ENCODE measurements around the gene SUSD1.
A peak's percentile ranks its signal among the peaks of the same experiment; 100 is the strongest.

The SUSD1 gene

GRCh38 chr9:112063151-112063550 lies 111.9 kb downstream of the SUSD1 start:
- DNase-seq, result no peak

GRCh38 chr9:112061152-112061740 lies 113.9 kb downstream of the SUSD1 start:
- peak in 1 of 3 experiments; percentile 34 for DNase-seq

DNA sequence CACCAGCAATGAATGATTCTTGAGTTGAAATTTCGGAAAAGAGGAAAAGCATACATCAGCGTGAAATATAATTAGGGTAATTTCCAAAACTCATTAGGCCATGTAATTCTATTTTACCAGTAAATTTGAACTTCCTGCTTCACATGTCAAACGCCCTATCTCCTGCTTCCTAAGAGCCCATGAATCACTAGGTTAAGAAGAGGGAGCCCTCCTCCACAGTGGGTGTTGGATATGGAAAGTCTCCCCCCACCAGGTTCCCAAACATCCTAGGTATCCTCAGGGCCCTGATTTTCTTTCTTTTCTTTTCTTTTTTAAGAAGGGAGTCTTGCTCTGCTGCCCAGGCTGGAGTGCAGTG lies 115.2 kb downstream of the SUSD1 start:
- no peak for DNase-seq

DNA sequence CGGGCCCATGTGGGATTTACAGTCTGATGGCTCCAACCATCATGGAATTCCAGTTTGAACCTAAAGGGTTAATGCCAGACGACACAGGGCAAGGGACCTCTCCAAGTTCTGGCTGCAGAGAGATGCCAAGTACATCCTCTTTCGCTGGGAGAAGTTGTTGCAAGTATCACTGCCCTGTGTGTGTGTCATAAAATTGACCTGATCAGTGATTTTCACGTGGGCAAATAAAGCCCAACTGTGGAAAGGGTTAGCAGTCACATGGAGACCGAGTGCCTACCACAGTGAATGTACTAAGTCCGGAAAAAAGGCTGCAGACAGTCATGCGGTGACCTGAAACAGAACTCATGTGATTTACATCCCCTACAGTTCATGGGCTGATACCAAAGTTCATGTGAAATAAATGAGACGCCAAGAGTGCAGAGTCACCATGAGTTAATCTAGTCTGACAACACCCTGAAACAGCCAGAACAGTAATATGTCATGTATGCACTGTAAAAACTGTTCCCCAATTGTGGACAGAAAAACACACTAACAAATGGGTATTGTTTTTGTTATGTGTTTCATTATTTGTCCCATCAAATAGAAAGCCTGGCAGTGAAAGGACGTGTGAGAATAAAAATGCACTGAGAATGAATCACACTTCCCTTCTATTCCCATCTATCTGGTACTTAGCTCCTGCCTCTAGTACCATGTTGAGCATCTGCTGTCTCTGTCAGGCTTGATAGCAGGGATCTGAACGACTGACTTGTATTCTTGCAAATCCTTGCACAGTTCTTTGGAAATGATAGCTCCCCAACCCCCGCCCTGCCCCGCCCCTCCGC lies 115.7 kb downstream of the SUSD1 start:
- no peak for DNase-seq

DNA sequence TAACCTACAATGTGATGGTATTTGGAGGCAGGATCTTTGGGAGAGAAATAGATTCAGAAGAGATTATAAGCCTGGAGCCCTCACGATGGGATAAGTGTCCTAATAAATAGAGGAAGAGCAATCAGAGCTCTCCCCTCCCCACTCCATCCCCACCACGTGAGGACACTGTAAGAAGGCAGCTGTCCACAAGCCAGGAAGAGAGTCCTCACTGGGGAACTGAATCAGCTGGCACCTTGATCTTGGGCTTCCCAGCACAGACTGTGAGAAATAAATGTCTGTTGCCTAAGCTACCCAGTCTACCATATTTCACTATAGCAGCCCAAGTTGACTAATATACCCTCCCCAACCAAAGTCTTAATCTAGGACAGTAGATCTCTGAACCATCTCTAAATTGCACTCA lies 118.1 kb downstream of the SUSD1 start:
- no peak for DNase-seq

DNA sequence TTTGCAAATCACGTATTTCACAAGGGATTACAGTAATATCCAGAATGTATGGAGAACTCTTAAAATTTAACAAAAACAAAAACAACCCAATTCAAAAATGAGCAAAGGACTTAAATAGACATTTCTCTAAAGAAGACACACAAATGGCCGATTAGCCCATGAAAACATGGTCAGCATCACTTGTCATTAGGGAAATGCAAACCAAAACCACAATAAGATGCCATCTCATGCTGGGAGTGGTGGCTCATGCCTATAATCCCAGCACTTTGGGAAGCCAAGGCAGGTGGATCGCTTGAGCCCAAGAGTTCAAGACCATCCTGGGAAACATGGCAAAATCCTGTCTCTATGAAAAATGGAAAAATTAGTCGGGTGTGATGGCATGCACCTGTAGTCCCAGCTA lies 120.2 kb downstream of the SUSD1 start:
- no peak for DNase-seq

- DNase-seq, result no peak
Measured at GRCh38 chr9:112051812-112052211, 123.3 kb downstream of the SUSD1 start.

DNA sequence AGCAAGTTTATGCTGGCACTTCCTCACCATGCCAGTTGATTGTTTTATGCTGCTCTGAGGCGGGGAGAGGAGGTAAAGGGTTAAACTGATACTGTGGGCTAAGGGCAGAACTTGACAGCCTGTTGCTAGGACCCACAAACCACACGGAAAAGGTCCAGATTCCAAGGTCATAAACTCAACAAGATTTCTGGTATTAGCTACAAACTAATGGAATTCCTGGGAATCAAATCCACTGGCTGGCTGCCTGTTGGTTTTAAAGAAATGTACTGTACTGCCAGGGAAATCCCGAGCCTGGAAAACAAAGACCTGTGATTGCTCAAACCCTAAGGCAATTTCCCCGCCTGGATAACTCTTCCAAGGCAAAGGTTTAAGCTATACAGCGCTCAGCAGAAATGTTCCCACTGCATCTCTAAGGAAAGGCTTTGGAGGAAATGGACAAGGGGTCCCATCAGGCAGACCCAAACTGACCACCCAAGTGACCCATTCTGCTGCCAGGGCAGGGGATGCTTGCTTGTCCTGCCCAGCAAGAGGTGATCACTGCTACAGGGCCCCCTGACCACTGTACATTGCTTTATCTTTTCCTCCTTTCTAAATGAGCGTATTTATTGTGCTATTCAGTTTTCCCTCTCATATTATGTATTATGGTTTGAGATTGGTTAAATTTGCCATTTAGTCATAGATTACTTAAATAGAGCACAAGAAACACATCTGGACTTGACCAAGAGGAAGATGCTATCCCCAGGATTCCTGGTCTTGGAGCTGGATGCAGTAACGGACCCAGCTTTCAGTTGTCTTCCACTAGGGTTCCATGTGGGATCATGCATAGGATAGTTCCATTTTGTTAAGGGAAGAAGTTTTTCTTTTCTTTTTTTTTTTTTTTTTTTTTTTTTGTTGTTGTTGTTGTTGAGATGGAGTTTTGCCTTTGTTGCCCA lies 124.3 kb downstream of the SUSD1 start:
- no peak for DNase-seq

- no peak for DNase-seq
Measured at GRCh38 chr9:112049811-112050516, 125.1 kb downstream of the SUSD1 start.

- DNase-seq, result no peak
Measured at GRCh38 chr9:112048924-112049691, 126.0 kb downstream of the SUSD1 start.

DNA sequence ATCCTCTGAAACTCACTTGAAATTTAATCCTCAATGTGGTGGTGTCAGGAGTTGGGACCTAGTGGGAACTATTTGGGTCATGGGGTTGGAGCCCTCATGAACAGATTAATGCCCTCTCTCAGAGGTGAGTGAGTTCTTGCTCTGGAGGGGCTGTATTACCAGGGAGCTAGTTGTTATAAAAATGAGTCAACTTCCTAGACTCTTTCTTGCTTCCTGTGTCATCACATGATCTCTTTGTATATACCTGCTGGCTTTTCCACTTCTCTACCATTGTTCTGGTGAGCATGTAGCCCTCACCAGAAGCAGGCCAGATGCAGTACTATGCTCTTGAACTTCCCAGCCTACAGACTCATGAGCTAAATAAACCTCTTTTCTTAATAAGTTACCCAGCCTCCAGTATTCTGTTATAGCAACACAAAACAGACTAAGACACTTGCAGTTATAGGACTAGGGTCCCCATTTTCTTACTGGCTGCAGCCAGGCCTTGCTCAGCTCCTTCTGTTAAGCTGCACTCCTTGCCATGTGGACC lies 127.5 kb downstream of the SUSD1 start:
- no peak for DNase-seq

DNA sequence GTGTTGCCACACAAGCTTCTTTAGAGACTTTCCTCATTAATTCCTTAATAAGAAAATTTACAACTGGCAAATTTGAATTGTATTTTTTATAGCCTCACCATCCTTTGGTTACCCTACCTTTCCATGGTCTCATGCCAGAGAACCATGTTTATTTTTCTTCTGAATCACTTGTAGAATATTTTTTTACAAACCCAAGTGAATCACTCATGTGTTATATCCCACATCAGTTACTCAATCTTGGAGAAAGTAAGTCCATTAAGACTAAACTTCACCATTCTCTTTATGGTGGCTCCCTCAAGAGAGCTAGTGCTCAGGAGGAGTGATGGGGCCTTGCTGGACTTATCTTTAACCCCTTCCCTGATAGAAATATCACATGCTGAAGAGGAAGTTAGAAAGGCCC lies 128.9 kb downstream of the SUSD1 start:
- DNase-seq, result no peak

DNA sequence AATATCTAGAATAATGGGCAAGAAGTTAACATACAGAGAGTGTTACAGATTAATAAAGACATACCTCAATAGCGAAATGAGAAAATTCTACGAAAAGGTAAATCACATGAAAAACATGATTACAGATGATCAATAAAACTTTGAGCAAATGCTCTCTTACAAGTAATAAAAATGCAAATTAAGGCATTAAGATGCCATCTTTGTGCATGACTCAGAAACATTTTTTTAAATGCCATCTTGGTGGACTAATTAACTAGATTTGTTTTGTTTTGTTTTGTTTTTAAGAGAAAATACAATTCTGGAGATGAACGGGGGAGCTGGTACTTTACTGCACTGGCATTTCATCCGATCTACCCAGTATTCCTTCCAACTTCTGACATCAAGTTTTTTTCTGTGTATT lies 130.2 kb downstream of the SUSD1 start:
- DNase-seq, result no peak

- DNase-seq, result no peak
Measured at GRCh38 chr9:112044186-112044585, 130.9 kb downstream of the SUSD1 start.

DNA sequence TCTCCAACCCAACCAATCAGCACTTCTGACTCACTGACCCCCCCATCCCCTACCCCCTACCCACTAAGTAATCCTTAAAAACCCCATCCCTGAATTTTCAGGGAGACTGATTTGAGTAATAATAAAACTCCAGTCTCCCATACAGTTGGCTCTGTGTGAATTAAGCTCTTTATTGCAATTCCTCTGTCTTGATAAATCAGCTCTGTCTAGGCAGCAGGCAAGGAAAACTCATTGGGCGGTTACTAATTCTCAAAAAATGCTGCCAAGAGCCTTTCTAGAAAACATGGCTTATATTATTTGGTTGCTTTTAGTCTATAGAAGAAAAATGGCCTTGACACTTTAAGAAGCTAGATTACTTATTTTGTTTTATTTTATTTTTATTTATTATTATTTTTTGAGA lies 131.7 kb downstream of the SUSD1 start:
- DNase-seq, result no peak

DNA sequence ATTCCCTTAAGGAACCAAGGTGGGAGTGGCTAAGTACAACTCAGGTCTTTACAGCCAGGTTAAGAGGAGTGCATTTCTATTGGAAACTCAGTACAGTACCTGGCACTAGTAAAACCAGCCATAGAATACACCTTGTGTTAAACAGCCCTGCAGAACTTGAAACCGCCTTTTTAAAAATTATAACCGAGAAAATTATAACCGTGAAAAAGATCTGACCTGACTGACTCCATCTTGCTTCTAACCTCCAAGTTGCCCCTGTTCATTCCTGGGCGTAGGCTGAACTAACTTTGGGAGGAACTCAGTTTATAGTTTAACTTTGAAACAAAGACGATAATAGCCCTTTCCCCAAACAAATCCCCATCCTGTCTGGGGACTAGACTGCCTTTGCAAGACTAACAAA lies 132.3 kb downstream of the SUSD1 start:
- no peak for DNase-seq

DNA sequence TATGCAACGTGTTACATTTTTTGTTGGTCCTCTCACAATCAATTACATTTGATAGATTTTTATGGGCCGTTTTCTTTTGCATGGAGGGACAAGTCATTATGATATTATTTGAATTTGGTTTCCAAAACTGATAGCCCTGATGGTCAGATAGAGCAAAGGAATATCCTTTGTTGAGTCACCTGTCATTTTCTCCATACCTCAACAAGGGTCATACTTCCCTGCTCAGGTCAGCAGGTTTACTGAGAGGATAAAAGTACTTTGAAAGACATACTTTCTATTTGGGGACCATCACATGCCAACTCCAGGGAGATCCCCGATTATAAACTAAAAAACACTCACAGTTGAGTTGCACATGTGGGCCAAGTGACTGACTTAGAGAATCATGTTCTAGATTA lies 132.9 kb downstream of the SUSD1 start:
- DNase-seq, result no peak

DNA sequence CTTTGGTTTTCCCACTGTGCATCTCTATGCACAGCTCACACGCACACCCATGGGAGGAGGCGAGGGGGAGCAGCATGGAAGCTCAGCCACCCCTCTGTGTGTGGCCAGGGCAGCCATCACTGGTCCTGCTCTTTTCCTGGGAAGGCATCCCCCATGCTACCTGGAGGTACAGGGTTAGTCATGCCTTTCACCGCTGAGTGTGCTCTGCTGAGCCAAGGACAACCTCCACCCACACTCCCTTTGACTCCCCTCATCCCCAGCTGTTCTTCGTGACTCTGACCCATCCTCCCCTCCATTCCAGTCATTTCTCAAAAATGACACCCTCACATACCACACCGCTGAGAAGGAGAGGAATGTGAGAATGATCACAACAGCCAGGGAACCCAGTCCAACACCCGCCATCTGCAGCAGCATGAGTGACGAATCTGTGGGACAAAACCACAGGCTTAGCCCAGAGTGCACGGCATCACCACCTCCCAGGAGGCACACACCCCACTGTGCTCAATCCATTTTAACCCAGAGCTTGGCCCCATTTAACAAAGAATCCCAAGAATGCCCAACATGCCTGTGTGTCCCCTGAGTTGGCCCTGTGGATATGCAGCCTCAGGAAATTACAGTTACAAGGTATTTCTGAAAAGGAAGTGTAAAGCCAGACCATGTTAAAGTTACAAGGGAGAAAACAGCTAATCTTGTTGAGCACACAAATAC lies 133.4 kb downstream of the SUSD1 start:
- DNase-seq, result no peak

- no peak for DNase-seq
Measured at GRCh38 chr9:112041199-112041535, 133.9 kb downstream of the SUSD1 start.

GRCh38 chr9:112038017-112038408 lies 137.1 kb downstream of the SUSD1 start:
- DNase-seq, result no peak

DNA sequence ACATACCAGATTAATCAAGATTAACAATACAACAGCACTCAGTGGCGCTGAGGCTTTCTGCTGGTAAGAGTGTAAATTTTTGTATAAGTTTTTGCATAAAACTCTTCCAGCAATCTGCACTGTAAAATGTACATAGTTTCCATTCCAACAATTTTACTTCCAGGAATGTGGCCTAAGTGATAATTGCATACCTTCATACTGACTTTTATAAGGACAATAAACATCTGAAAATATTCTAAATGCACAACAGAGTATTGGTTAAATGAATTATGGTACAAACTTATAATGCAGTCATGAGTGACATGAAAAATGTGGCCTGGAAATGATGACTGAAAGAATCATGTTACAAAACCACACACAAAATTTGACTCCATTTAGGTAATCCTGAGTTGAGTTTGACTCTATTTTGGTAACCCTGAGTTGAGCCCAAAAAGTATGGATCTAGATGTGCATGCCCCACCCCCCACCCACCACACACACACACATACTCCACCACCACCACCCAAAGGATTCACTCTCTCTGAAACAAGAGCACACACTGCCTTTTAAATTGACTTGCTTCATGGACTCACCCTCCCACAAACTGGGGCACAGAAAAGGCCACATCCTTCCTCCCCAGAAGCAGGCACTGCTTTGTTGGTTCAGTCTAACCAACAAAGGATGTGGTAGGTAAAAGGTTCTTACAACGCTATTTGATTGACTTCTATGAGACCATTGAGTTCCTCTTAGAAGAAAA lies 137.6 kb downstream of the SUSD1 start:
- DNase-seq, result no peak
